Tongue (tissue), 2 donors: Measurements from ENCODE around the gene SLX9. TPM values are rescaled to one million over a fixed set of nuclear protein-coding genes. Genes with fewer than 3 reads are reported as not detected.
"Not testable (repeated sequence)": the region's sequence is repeated elsewhere in the genome, so short reads cannot be mapped to it uniquely, and the experiment has no call there.

ENCODE experiments used
- DNase-seq: peaks from one replicate; pipeline ENCODE4 v3.0.0-alpha.2; 2015
- total RNA-seq: library from RNA; depleted of rRNA; stranded (reverse); fragments of >200 nt; gene quantifications from one replicate; pipeline ENCODE4 v1.2.3, GENCODE V29; 2014

The SLX9 gene
- total RNA-seq, 1 donor from 2014 or later, result 19.5 TPM

- no peak for DNase-seq
These were observed 79.5 kb downstream of the SLX9 start for GRCh38 chr21:45019076-45019886.

GRCh38 chr21:45019887-45020537, 80.2 kb downstream of the SLX9 start:
- no peak for DNase-seq

GRCh38 chr21:45020629-45021427, 81.0 kb downstream of the SLX9 start:
- no peak for DNase-seq

- no peak for DNase-seq
These were observed 81.9 kb downstream of the SLX9 start for GRCh38 chr21:45021428-45022347.

GRCh38 chr21:45022348-45022675, 82.5 kb downstream of the SLX9 start:
- DNase-seq, result no peak

- DNase-seq, result no peak
These were observed 82.9 kb downstream of the SLX9 start for GRCh38 chr21:45022736-45023135.

- DNase-seq, result not testable (repeated sequence)
These were observed 84.7 kb downstream of the SLX9 start for GRCh38 chr21:45024516-45024915.

- DNase-seq, result no peak
These were observed 86.4 kb downstream of the SLX9 start for GRCh38 chr21:45026066-45026745.

Other genes with a start within 250 kb of the SLX9 start
- not detected for gene KRTAP10-12, start 242.9 kb upstream of the SLX9 start, total RNA-seq
- gene TSPEAR, start 228.5 kb upstream of the SLX9 start, total RNA-seq, result 1.0 TPM
- gene UBE2G2, start 138.2 kb upstream of the SLX9 start, total RNA-seq, result 80.2 TPM
- 52.4 TPM for gene SUMO3, start 122.0 kb upstream of the SLX9 start, total RNA-seq
- 172 TPM for gene PTTG1IP, start 66.3 kb upstream of the SLX9 start, total RNA-seq
- 17.3 TPM for gene ITGB2, start 19.1 kb upstream of the SLX9 start, total RNA-seq
- gene ADARB1, start 134.6 kb downstream of the SLX9 start, total RNA-seq, result 45.2 TPM